ENCODE results near the gene RGS2. TPM values are rescaled to one million over a fixed set of nuclear protein-coding genes. Genes with fewer than 3 reads are reported as not detected.
A peak's percentile ranks its signal among the peaks of the same experiment; 100 is the strongest.

The RGS2 gene
- polyA plus RNA-seq, 3 donors from 2014 or later, result 99.4 to 358 (median 227) TPM

GRCh38 chr1:192805832-192806323 is 3.0 kb upstream of the RGS2 start:
- H3K4me3 Mint-ChIP-seq, result peak overlapping the region in 2 of 5 donors; percentile 8 to 23
- peaks cover 0 to 2% (median 0%) of the 10 kb centered on the region in 3 donors for H3K36me3 Mint-ChIP-seq
- peak overlapping the region; percentile 28 to 98 (median 82) for H3K27ac Mint-ChIP-seq
- H3K9me3 Mint-ChIP-seq, result peaks cover 0 to 2% (median 0%) of the 10 kb centered on the region in 6 donors
- H3K27me3 Mint-ChIP-seq (ENCODE audit: low read depth in 3 of 3), result peaks cover 18 to 29% (median 27%) of the 10 kb centered on the region in 3 donors
- DNase-seq, result peak; percentile 82 to 86 (median 85)
- H3K4me1 Mint-ChIP-seq, result peaks cover 30 to 47% of the 10 kb centered on the region in 2 donors

- Mint-ChIP-seq H3K9me3 (peaks cover 0 to 2% (median 0%) of the 10 kb centered on the region in 6 donors), H3K4me1 (peaks cover 30 to 47% of the 10 kb centered on the region in 2 donors), H3K36me3 (peaks cover 0 to 11% (median 6%) of the 10 kb centered on the region in 3 donors), H3K27ac (peak overlapping the region; percentile 89 to 98 (median 96)), H3K27me3 (ENCODE audit: low read depth in 3 of 3) (peaks cover 17 to 27% (median 25%) of the 10 kb centered on the region in 3 donors), H3K4me3 (peak overlapping the region; percentile 96 to 99 (median 98))
- peak; percentile 42 to 59 (median 43) for DNase-seq
Measured at GRCh38 chr1:192807211-192808162, 1.4 kb upstream of the RGS2 start.

GRCh38 chr1:192808163-192808517 is 699 bp upstream of the RGS2 start:
- peaks cover 0 to 2% (median 0%) of the 10 kb centered on the region in 6 donors for H3K9me3 Mint-ChIP-seq
- no peak for DNase-seq

GRCh38 chr1:192809307-192810252 is 741 bp downstream of the RGS2 start:
- Mint-ChIP-seq H3K27me3 (ENCODE audit: low read depth in 3 of 3) (peaks cover 17 to 27% (median 25%) of the 10 kb centered on the region in 3 donors), H3K27ac (peak overlapping the region; percentile 91 to 98 (median 98)), H3K36me3 (peaks cover 0 to 17% (median 6%) of the 10 kb centered on the region in 3 donors), H3K9me3 (peaks cover 0 to 2% (median 0%) of the 10 kb centered on the region in 6 donors), H3K4me1 (peaks cover 30 to 47% of the 10 kb centered on the region in 2 donors), H3K4me3 (peak overlapping the region; percentile 96 to 99 (median 98))
- DNase-seq, result peak in 1 of 3 donors; percentile 19

More at GRCh38 chr1:192808163-192808517, 699 bp upstream of the RGS2 start:
- H3K4me1 Mint-ChIP-seq, result peaks cover 30 to 47% of the 10 kb centered on the region in 2 donors
- H3K4me3 Mint-ChIP-seq, result peak overlapping the region; percentile 96 to 99 (median 98)
- peak overlapping the region; percentile 89 to 98 (median 96) for H3K27ac Mint-ChIP-seq
- peaks cover 0 to 17% (median 6%) of the 10 kb centered on the region in 3 donors for H3K36me3 Mint-ChIP-seq
- H3K27me3 Mint-ChIP-seq (ENCODE audit: low read depth in 3 of 3), result peaks cover 17 to 27% (median 25%) of the 10 kb centered on the region in 3 donors

GRCh38 chr1:192810253-192810880 is 1.5 kb downstream of the RGS2 start:
- peaks cover 30 to 47% of the 10 kb centered on the region in 2 donors for H3K4me1 Mint-ChIP-seq
- H3K27ac Mint-ChIP-seq, result peak overlapping the region in 5 of 6 donors; percentile 23 to 98 (median 79)
- DNase-seq, result no peak
- peaks cover 17 to 27% (median 25%) of the 10 kb centered on the region in 3 donors for H3K27me3 Mint-ChIP-seq (ENCODE audit: low read depth in 3 of 3)
- peaks cover 0 to 2% (median 0%) of the 10 kb centered on the region in 6 donors for H3K9me3 Mint-ChIP-seq
- peaks cover 0 to 17% (median 6%) of the 10 kb centered on the region in 3 donors for H3K36me3 Mint-ChIP-seq
- peak overlapping the region; percentile 96 to 99 (median 98) for H3K4me3 Mint-ChIP-seq

- DNase-seq, result no peak
- Mint-ChIP-seq H3K4me1 (peaks cover 30 to 42% of the 10 kb centered on the region in 2 donors), H3K27ac (peak overlapping the region in 3 of 6 donors; percentile 12 to 70 (median 51)), H3K36me3 (peaks cover 0 to 17% (median 6%) of the 10 kb centered on the region in 3 donors), H3K4me3 (peak overlapping the region in 1 of 5 donors; percentile 26), H3K27me3 (ENCODE audit: low read depth in 3 of 3) (peaks cover 15 to 25% (median 22%) of the 10 kb centered on the region in 3 donors), H3K9me3 (peaks cover 0 to 2% (median 0%) of the 10 kb centered on the region in 6 donors)
Measured at GRCh38 chr1:192811006-192811405, 2.2 kb downstream of the RGS2 start.

GRCh38 chr1:192811594-192812239 is 2.9 kb downstream of the RGS2 start:
- H3K27me3 Mint-ChIP-seq (ENCODE audit: low read depth in 3 of 3), result peaks cover 17 to 23% (median 22%) of the 10 kb centered on the region in 3 donors
- peaks cover 28 to 35% of the 10 kb centered on the region in 2 donors for H3K4me1 Mint-ChIP-seq
- H3K9me3 Mint-ChIP-seq, result peaks cover 0 to 2% (median 0%) of the 10 kb centered on the region in 6 donors
- DNase-seq, result no peak
- no peak overlapping the region for H3K27ac Mint-ChIP-seq
- no peak overlapping the region for H3K4me3 Mint-ChIP-seq
- peaks cover 0 to 17% (median 6%) of the 10 kb centered on the region in 3 donors for H3K36me3 Mint-ChIP-seq

GRCh38 chr1:192812420-192813209 is 3.8 kb downstream of the RGS2 start:
- no peak for DNase-seq
- Mint-ChIP-seq H3K36me3 (peaks cover 0 to 17% (median 6%) of the 10 kb centered on the region in 3 donors), H3K27me3 (ENCODE audit: low read depth in 3 of 3) (peaks cover 16 to 20% (median 17%) of the 10 kb centered on the region in 3 donors), H3K9me3 (peaks cover 0 to 2% (median 0%) of the 10 kb centered on the region in 6 donors), H3K27ac (no peak overlapping the region), H3K4me1 (peaks cover 19 to 26% of the 10 kb centered on the region in 2 donors), H3K4me3 (no peak overlapping the region)

GRCh38 chr1:192814805-192815204 is 6.0 kb downstream of the RGS2 start:
- Mint-ChIP-seq H3K36me3 (peaks cover 0 to 17% (median 6%) of the 10 kb centered on the region in 3 donors), H3K27ac (no peak overlapping the region), H3K4me1 (peaks cover under 1 to 6% of the 10 kb centered on the region in 2 donors), H3K27me3 (ENCODE audit: low read depth in 3 of 3) (peaks cover 3 to 7% (median 5%) of the 10 kb centered on the region in 3 donors), H3K4me3 (no peak overlapping the region), H3K9me3 (no peaks in the 10 kb centered on the region)
- no peak for DNase-seq

GRCh38 chr1:192817246-192817645 is 8.4 kb downstream of the RGS2 start:
- no peaks in the 10 kb centered on the region for H3K9me3 Mint-ChIP-seq
- peaks cover 0 to 6% (median 0%) of the 10 kb centered on the region in 3 donors for H3K36me3 Mint-ChIP-seq
- no peaks in the 10 kb centered on the region for H3K4me1 Mint-ChIP-seq
- no peak overlapping the region for H3K4me3 Mint-ChIP-seq
- peaks cover 0 to 4% (median 2%) of the 10 kb centered on the region in 3 donors for H3K27me3 Mint-ChIP-seq (ENCODE audit: low read depth in 3 of 3)
- H3K27ac Mint-ChIP-seq, result no peak overlapping the region
- no peak for DNase-seq

GRCh38 chr1:192821296-192821695 is 12.5 kb downstream of the RGS2 start:
- no peak for DNase-seq
- no peak overlapping the region for H3K4me3 Mint-ChIP-seq
- no peak overlapping the region for H3K27ac Mint-ChIP-seq
- H3K36me3 Mint-ChIP-seq, result no peaks in the 10 kb centered on the region
- H3K27me3 Mint-ChIP-seq (ENCODE audit: low read depth in 3 of 3), result peaks cover 4 to 5% (median 5%) of the 10 kb centered on the region in 3 donors
- H3K4me1 Mint-ChIP-seq, result no peaks in the 10 kb centered on the region
- H3K9me3 Mint-ChIP-seq, result no peaks in the 10 kb centered on the region
